Esophagus squamous epithelium (tissue), 4 donors: ENCODE results near the gene INSIG2.

Experiments used
- POLR2A ChIP-seq, 4 donors: fragments of 450-650 bp; IDR thresholded peaks; one replicate each; pipeline ENCODE4 v1.6.1; 2017; ENCODE audit warnings: antibody characterized with exemption in 4 of 4, mild to moderate bottlenecking in 4 of 4, moderate library complexity in 3 of 4
- TF ChIP-seq, protein P1 (sequence below), 6 experiments: fragments of 450-650 bp in 4 of 6; fragments of 200-600 bp in 2 of 6; sonication (generic) in 2 of 6; IDR thresholded peaks; one replicate each; pipeline ENCODE4 v1.5.1; 2016 to 2019; ENCODE audit warnings: antibody characterized with exemption in 6 of 6, mild to moderate bottlenecking in 4 of 6, moderate library complexity in 4 of 6

DNA sequence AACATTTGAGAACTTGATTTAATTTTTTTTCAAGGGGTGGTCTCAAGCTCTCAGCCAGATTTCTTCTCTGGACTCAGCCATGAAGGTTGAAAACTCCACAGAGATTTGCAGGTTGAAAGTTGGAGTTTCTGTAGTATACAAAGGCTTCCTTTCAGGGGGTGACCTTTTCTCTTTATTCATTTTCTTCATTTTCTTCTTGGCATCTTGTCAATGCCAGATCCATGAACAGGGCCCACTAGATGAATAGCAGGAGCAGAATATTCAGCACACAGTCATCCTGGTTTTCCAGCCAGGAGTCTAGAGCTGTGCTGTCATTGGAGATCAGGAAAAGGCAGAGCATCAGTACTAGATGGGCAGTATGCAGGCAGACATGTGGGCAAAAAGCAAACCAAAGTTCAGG is 62.0 kb downstream of the INSIG2 start:
- TF ChIP-seq, protein P1, sequence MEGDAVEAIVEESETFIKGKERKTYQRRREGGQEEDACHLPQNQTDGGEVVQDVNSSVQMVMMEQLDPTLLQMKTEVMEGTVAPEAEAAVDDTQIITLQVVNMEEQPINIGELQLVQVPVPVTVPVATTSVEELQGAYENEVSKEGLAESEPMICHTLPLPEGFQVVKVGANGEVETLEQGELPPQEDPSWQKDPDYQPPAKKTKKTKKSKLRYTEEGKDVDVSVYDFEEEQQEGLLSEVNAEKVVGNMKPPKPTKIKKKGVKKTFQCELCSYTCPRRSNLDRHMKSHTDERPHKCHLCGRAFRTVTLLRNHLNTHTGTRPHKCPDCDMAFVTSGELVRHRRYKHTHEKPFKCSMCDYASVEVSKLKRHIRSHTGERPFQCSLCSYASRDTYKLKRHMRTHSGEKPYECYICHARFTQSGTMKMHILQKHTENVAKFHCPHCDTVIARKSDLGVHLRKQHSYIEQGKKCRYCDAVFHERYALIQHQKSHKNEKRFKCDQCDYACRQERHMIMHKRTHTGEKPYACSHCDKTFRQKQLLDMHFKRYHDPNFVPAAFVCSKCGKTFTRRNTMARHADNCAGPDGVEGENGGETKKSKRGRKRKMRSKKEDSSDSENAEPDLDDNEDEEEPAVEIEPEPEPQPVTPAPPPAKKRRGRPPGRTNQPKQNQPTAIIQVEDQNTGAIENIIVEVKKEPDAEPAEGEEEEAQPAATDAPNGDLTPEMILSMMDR (IDR thresholded peaks at IDR 0.05): no peak
- no peak for TF ChIP-seq POLR2A (IDR thresholded peaks at IDR 0.05)
